K562 (cell line): Measurements from ENCODE around the gene SERPINH1. TPM values are rescaled to one million over a fixed set of nuclear protein-coding genes. Genes with fewer than 3 reads are reported as not detected.
A peak's percentile ranks its signal among the peaks of the same experiment; 100 is the strongest.

Source experiments
- C11orf30 ChIP-seq: fragments of 450-650 bp; IDR thresholded peaks from 2 replicates; pipeline ENCODE4 v1.6.1; 2016; ENCODE audit warnings: low read depth, mild to moderate bottlenecking
- LARP7 ChIP-seq: fragments of 450-650 bp; IDR thresholded peaks from 2 replicates; pipeline ENCODE4 v1.6.1; 2016
- MCM2 ChIP-seq: fragments of 450-650 bp; IDR thresholded peaks from 2 replicates; pipeline ENCODE4 v1.6.1; 2017; ENCODE audit warnings: low read depth, mild to moderate bottlenecking
- MECOM ChIP-seq: fragments of 250-450 bp; sonication (Bioruptor Pico); IDR thresholded peaks from 2 replicates; pipeline ENCODE4 v1.8.0; 2022; ENCODE audit warnings: inconsistent platforms
- MEF2D ChIP-seq: conservative IDR thresholded peaks from 2 replicates; pipeline ENCODE4 v1.6.1; 2016; ENCODE audit warnings: low read depth, missing genetic modification characterization, missing compliant biosample characterization
- NCOA4 ChIP-seq: fragments of 450-650 bp; IDR thresholded peaks from 2 replicates; pipeline ENCODE4 v1.6.1; 2018; ENCODE audit warnings: mild to moderate bottlenecking; ENCODE audit not compliant: partially characterized antibody
- PHB ChIP-seq: fragments of 250-450 bp; sonication (Bioruptor Pico); IDR thresholded peaks from 2 replicates; pipeline ENCODE4 v1.5.0; 2021
- PHTF2 ChIP-seq: fragments of 250-450 bp; sonication (Bioruptor Pico); IDR thresholded peaks from 2 replicates; pipeline ENCODE4 v1.5.0; 2021; ENCODE audit warnings: mild to moderate bottlenecking
- RBM39 ChIP-seq: fragments of 200-400 bp; formaldehyde crosslinking; optimal IDR thresholded peaks from 2 replicates; pipeline ENCODE3; 2018; ENCODE audit warnings: low read depth, low read length
- SAFB2 ChIP-seq: fragments of 200-400 bp; formaldehyde crosslinking; IDR thresholded peaks from 2 replicates; pipeline ENCODE4 v1.6.1; 2018; ENCODE audit warnings: borderline replicate concordance, low read length, low read depth, moderate library complexity; ENCODE audit not compliant: severe bottlenecking
- ZNF668 ChIP-seq: fragments of 250-450 bp; sonication (Bioruptor Pico); IDR thresholded peaks from 2 replicates; pipeline ENCODE4 v1.8.0; 2022; ENCODE audit warnings: mild to moderate bottlenecking, inconsistent platforms
- ZNF780A ChIP-seq: fragments of 250-450 bp; sonication (Bioruptor Pico); IDR thresholded peaks from 2 replicates; pipeline ENCODE4 v1.5.0; 2021; ENCODE audit warnings: mild to moderate bottlenecking
- polyA plus RNA-seq, 8 experiments: library from polyadenylated mRNA; depleted of rRNA in 4 of 8; stranded (reverse) in 5 of 8; unstranded in 3 of 8; fragments of >200 nt; fragmentation: Nextera tagmentation in 2 of 8; fragmentation: Illumina TruSeq in 1 of 8; extraction: Ambion mirVana in 2 of 8; extraction: Trizol in 1 of 8; gene quantifications; 2 replicates each; pipeline versions ENCODE4 v1.2.1 to v1.2.3, GENCODE V29; 2011 to 2014; ENCODE audit warnings: inconsistent platforms in 1 of 8, missing spikeins in 1 of 8
- total RNA-seq, 7 experiments: library from RNA; depleted of rRNA in 6 of 7; stranded (reverse); fragments of >200 nt in 6 of 7; fragmentation: Illumina TruSeq in 2 of 7; extraction: Trizol in 2 of 7; gene quantifications; 2 replicates each; pipeline versions ENCODE4 v1.2.1 to v1.2.3, GENCODE V29; 2011 to 2021; ENCODE audit warnings: low replicate concordance in 1 of 7
- TF ChIP-seq, protein P1 (sequence below): sonication (generic); formaldehyde crosslinking; IDR thresholded peaks from 2 replicates; pipeline ENCODE4 v1.8.0; 2022; ENCODE audit warnings: missing genetic modification reagents, mild to moderate bottlenecking, moderate library complexity, borderline replicate concordance
- TF ChIP-seq, protein P2 (sequence below): fragments of 450-650 bp; IDR thresholded peaks from 2 replicates; pipeline ENCODE4 v1.6.1; 2016; ENCODE audit warnings: antibody characterized with exemption
- TF ChIP-seq, protein P3 (sequence below): IDR thresholded peaks from 3 replicates; pipeline ENCODE4 v1.6.1; 2011; ENCODE audit warnings: borderline replicate concordance, mild to moderate bottlenecking; ENCODE audit not compliant: insufficient read length, insufficient read depth
- TF ChIP-seq, protein P4 (sequence below): sonication (generic); formaldehyde crosslinking; IDR thresholded peaks from 2 replicates; pipeline ENCODE4 v1.4.0; 2020; ENCODE audit warnings: mild to moderate bottlenecking, missing genetic modification reagents
- TF ChIP-seq, protein P5 (sequence below), 2 experiments: IDR thresholded peaks; 2 replicates each; pipeline ENCODE4 v1.6.1; 2011; ENCODE audit warnings: borderline replicate concordance in 1 of 2, control low read depth in 1 of 2, low read depth in 1 of 2, low read length in 1 of 2, mild to moderate bottlenecking in 1 of 2, mixed read lengths in 1 of 2, moderate library complexity in 1 of 2; ENCODE audit not compliant: insufficient read depth in 1 of 2, insufficient read length in 1 of 2, poor library complexity in 1 of 2, severe bottlenecking in 1 of 2; ENCODE audit errors: extremely low read depth in 1 of 2
- TF ChIP-seq, protein P6 (sequence below), 2 experiments: fragments of 450-650 bp; conservative IDR thresholded peaks; 2 replicates each; pipeline ENCODE4 v1.6.1; 2017; ENCODE audit warnings: mild to moderate bottlenecking in 2 of 2, moderate library complexity in 2 of 2
- TF ChIP-seq, protein P7 (sequence below): sonication (generic); formaldehyde crosslinking; IDR thresholded peaks from 2 replicates; pipeline ENCODE4 v1.9.0; 2022; ENCODE audit warnings: mild to moderate bottlenecking, missing genetic modification reagents

SERPINH1 gene
- total and polyA plus RNA-seq, 9 of the 15 experiments (the other 6 are each of a cell fraction or from before 2014, with no cell fraction given): 2.8 to 106 (median 67.9) TPM

DNA sequence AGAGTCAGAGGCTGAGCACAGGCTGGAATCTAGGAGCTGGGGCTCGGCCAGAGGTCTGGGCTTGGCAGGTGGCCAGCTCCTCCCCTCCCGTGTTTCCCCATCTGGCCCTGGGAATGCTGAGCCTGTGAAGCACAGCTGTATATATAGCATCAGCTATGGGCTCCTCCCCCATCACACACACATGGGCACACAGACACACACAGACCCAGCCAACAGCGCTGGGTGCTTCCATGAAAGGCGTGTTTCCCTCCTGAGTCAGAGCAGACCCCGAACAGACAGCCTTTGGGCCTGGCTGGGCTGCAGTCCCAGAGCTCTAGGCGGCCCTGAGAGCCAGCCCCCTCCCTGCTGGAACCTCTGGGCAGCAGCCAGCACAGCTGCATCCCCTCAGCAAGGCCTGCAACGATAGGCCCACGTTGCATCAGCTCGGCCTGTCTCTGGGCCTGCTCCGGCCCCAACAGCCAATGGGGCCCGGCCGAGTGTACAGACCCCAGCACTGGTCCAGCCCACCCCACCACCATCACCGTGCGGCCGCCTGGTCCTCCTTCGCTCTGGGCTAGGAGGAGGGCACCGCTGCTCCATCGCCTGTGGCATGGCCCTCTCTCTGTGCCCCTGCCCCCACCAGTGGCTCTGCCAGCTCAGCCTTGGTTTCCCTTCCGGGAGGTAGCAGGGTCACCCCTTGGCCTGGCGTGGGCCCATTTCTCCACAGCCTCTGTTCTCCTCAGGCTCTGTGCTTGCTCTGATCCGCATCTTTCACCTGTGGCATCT, 7.6 kb upstream of the SERPINH1 start (continued):
- TF ChIP-seq, protein P1, sequence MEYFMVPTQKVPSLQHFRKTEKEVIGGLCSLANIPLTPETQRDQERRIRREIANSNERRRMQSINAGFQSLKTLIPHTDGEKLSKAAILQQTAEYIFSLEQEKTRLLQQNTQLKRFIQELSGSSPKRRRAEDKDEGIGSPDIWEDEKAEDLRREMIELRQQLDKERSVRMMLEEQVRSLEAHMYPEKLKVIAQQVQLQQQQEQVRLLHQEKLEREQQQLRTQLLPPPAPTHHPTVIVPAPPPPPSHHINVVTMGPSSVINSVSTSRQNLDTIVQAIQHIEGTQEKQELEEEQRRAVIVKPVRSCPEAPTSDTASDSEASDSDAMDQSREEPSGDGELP (CRISPR knock-in tag): peak; percentile 98
- no peak for TF ChIP-seq PHB (CRISPR knock-in tag)
- TF ChIP-seq NCOA4: no peak
- TF ChIP-seq, protein P2, sequence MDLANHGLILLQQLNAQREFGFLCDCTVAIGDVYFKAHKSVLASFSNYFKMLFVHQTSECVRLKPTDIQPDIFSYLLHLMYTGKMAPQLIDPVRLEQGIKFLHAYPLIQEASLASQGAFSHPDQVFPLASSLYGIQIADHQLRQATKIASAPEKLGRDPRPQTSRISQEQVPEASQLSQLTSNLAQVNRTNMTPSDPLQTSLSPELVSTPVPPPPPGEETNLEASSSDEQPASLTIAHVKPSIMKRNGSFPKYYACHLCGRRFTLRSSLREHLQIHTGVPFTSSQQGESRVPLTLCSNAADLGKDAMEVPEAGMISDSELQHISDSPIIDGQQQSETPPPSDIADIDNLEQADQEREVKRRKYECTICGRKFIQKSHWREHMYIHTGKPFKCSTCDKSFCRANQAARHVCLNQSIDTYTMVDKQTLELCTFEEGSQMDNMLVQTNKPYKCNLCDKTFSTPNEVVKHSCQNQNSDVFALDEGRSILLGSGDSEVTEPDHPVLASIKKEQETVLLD: no peak
- TF ChIP-seq SAFB2: no peak
- peak; percentile 81 for TF ChIP-seq MECOM
- no peak for TF ChIP-seq LARP7
- TF ChIP-seq, protein P3, sequence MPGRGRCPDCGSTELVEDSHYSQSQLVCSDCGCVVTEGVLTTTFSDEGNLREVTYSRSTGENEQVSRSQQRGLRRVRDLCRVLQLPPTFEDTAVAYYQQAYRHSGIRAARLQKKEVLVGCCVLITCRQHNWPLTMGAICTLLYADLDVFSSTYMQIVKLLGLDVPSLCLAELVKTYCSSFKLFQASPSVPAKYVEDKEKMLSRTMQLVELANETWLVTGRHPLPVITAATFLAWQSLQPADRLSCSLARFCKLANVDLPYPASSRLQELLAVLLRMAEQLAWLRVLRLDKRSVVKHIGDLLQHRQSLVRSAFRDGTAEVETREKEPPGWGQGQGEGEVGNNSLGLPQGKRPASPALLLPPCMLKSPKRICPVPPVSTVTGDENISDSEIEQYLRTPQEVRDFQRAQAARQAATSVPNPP: no peak
- TF ChIP-seq RBM39: no peak
- no peak for TF ChIP-seq C11orf30
- no peak for TF ChIP-seq MCM2
- no peak for TF ChIP-seq ZNF780A (CRISPR knock-in tag)
- no peak for TF ChIP-seq PHTF2 (CRISPR knock-in tag)
- TF ChIP-seq, protein P4, sequence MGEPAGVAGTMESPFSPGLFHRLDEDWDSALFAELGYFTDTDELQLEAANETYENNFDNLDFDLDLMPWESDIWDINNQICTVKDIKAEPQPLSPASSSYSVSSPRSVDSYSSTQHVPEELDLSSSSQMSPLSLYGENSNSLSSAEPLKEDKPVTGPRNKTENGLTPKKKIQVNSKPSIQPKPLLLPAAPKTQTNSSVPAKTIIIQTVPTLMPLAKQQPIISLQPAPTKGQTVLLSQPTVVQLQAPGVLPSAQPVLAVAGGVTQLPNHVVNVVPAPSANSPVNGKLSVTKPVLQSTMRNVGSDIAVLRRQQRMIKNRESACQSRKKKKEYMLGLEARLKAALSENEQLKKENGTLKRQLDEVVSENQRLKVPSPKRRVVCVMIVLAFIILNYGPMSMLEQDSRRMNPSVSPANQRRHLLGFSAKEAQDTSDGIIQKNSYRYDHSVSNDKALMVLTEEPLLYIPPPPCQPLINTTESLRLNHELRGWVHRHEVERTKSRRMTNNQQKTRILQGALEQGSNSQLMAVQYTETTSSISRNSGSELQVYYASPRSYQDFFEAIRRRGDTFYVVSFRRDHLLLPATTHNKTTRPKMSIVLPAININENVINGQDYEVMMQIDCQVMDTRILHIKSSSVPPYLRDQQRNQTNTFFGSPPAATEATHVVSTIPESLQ (CRISPR knock-in tag): no peak
- TF ChIP-seq, protein P5, sequence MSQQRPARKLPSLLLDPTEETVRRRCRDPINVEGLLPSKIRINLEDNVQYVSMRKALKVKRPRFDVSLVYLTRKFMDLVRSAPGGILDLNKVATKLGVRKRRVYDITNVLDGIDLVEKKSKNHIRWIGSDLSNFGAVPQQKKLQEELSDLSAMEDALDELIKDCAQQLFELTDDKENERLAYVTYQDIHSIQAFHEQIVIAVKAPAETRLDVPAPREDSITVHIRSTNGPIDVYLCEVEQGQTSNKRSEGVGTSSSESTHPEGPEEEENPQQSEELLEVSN (IDR thresholded peaks at IDR 0.05; ENCODE audit: borderline replicate concordance in 1 of 2, extremely low read depth in 1 of 2, insufficient read depth in 1 of 2, insufficient read length in 1 of 2, low read depth in 1 of 2, low read length in 1 of 2, poor library complexity in 1 of 2, severe bottlenecking in 1 of 2): no peak
- TF ChIP-seq, protein P6, sequence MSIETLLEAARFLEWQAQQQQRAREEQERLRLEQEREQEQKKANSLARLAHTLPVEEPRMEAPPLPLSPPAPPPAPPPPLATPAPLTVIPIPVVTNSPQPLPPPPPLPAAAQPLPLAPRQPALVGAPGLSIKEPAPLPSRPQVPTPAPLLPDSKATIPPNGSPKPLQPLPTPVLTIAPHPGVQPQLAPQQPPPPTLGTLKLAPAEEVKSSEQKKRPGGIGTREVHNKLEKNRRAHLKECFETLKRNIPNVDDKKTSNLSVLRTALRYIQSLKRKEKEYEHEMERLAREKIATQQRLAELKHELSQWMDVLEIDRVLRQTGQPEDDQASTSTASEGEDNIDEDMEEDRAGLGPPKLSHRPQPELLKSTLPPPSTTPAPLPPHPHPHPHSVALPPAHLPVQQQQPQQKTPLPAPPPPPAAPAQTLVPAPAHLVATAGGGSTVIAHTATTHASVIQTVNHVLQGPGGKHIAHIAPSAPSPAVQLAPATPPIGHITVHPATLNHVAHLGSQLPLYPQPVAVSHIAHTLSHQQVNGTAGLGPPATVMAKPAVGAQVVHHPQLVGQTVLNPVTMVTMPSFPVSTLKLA (conservative IDR thresholded peaks at IDR 0.05): 0 out of 4 replicates have a peak, but pooled peaks of 1 of the 2 experiments have one; percentile 18
- no peak; the same call in 1 of the 2 replicates for TF ChIP-seq ZNF668
- TF ChIP-seq MEF2D (tag): no peak
- TF ChIP-seq, protein P7, sequence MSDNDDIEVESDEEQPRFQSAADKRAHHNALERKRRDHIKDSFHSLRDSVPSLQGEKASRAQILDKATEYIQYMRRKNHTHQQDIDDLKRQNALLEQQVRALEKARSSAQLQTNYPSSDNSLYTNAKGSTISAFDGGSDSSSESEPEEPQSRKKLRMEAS (CRISPR knock-in tag): no peak
